ENCODE results near the gene CDH12. TPM values are rescaled to one million over a fixed set of nuclear protein-coding genes. Genes with fewer than 3 reads are reported as not detected.
"Not testable (repeated sequence)": the region's sequence is repeated elsewhere in the genome, so short reads cannot be mapped to it uniquely, and the experiment has no call there.

The CDH12 gene
- polyA plus RNA-seq, 3 donors = 6.0 to 6.2 (median 6.1) TPM

DNA sequence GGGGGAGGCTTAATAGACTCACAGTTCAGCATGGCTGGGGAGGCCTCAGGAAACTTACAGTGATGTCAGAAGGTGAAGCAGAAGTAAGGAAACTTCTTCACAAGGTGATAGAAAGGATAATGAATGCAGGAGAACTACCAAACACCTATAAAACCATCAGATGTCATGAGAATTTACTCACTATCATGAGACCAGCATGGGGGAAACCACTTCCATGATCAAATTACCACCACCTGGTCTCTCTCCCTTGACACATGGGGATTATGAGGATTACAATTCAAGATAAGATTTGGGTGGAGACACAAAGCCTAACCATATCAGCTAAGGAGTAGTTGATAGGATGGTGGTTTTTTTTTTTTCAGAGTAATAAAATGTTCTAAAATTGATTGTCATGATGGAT, 201.8 kb downstream of the CDH12 start:
- no peak for DNase-seq

DNA sequence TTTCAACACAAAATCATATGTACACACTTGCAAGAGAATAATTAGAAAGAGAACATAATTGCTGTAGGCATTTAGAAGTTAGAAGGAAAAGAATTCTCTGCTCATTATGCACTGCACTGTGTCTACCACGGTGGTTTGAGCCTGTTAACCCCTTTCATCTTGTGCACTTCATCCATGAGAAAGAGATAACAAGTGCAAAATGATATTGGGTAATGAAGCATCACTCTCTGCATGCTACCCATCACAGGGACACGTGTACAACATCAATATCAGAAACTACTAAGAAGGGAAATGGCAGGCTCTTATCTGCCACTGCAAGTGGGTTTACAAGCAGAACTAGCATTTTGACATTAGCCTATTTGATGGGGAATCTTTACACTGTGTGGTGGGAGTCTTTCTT, 202.6 kb downstream of the CDH12 start:
- no peak for DNase-seq

DNA sequence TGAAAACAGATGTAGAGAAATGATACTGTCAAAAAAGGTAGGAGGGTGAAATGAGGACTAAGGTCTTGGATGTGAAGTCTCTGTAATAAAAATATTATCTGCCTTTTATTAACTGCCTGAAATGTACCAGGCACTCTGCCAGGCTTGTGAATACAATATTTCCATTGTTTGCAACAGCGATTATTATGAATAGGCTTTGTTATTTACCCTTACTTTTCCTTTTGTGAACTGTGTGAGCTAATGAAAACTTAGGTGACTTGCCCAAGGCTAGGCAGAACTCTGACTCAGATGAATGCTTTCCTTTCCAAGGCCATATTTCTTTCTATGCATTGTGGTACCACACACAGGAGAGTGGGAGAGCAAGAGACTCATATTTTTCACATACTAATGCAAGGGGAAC, 204.1 kb downstream of the CDH12 start:
- peak; percentile 21 for DNase-seq

DNA sequence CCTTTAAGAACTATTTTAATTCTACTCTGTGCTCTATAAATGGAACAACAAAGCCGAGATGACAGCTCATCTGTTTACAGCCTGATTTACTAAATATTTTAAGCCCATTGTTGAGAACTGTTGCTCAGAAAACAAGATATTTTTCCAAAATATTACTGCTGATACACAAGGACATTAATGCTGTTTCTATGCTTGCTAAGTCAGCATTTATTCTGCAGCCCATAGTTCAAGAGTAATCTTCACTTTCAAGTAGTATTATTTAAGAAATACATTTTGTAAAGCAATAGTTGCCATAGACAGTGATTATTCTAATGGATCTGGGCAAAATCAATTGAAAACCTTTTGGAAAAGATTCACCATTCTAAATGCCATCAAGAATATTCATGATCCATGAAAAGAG, 208.3 kb downstream of the CDH12 start:
- DNase-seq = no peak

DNA sequence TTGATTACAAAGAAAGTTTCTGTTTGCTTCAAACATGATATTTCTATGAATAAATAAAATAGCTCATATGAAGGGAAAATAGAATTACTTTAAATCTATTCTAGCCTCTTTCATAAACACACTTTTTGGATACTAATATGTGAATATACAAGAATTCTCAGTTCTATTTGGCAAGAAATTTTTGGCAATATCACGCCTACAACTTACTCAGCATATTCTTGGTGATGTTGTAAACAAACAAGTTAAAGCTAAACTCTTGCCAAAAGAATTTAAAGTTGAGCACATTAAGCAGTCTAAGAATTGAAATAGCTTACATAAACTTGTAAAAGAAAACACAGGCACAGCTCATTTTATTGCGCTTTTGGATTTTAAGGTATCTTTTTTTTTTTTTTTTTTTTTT, 209.8 kb downstream of the CDH12 start:
- no peak for DNase-seq

- no peak for DNase-seq
These were observed 221.5 kb downstream of the CDH12 start for GRCh38 chr5:22631683-22632082.

GRCh38 chr5:22627029-22627428, 226.1 kb downstream of the CDH12 start:
- no peak for DNase-seq

- no peak for DNase-seq
These were observed 227.7 kb downstream of the CDH12 start for GRCh38 chr5:22625451-22625850.

DNA sequence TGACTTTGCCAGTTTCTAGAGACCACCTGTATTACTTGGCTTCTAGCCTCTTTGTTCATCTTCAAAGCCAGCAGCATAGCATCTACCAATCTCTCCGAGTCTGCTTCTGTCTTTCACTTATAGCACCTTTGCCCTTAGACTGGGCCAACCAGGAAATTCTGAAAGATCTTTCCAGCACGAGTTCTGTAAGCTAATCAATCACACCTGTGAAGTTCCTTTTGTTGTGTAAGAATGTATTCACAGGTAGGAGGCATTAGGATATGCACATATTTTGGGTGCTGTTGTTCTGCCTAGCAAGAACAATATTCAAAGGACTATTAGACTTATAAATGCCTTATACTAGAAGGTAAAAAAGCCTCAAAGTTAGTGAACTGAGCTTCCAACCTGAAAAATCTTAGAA, 232.1 kb downstream of the CDH12 start:
- DNase-seq = no peak

- DNase-seq = no peak
These were observed 237.2 kb downstream of the CDH12 start for GRCh38 chr5:22615964-22616363.

- DNase-seq = peak; percentile 24
These were observed 238.6 kb downstream of the CDH12 start for GRCh38 chr5:22614486-22615094.

DNA sequence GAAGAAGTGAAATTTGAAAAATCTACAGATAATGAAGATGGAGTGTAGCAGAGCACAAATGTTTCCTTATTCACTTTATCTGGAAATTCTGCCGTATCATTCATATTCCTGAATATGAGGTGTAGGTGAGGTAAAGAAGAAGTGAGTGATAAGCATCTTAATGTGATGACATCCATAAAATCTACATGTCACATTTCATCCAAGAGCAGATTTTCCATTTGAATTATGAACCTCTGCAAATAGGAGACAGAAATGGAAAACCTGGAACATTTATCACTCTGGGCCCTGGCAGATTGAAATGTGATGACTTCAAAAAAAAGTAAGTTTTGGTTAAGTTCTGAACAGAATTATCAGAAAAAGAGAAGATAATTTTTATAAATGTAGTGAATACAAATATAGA, 240.2 kb downstream of the CDH12 start:
- no peak for DNase-seq

- no peak for DNase-seq
These were observed 241.8 kb downstream of the CDH12 start for GRCh38 chr5:22611327-22611726.

DNA sequence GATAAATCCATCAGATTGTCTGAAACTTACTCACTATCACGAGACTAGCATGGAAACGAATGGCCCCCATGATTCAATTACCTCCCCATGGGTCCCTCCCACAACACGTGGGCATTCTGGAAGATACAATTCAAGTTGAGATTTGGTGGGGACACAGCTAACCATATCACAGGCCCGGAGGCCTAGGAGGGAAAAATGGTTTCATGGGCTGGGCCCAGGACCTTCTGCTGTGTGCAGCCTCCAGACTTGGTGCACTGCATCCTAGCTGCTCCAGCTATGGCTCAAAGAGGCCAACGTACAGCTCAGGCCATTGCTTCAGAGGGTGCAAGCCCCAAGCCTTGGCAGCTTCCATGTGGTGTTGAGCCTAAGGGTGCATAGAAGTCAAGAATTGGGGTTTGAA, 245.6 kb downstream of the CDH12 start:
- DNase-seq = not testable (repeated sequence)

- DNase-seq = no peak
These were observed 247.7 kb downstream of the CDH12 start for GRCh38 chr5:22605473-22605872.

DNA sequence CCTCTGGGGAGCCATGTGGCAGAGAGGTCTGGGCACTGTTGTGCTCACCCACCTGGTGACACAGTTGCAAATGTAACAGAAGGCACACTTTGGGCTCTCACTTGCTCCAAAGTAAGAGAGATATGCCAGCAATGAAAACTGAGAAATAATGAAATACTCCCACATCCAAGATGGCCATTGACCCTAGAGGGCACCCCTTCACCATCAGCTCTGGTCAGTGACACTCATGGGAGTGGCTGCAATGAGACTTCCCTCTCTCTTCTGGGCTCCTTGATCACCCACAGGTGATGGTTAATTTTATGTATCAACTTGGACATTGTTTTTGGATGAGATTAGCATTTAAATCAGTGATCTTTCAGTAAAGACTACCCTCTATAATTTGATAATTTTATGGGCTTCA, 248.4 kb downstream of the CDH12 start:
- no peak for DNase-seq

GRCh38 chr5:22598796-22599195, 254.3 kb downstream of the CDH12 start:
- no peak for DNase-seq

DNA sequence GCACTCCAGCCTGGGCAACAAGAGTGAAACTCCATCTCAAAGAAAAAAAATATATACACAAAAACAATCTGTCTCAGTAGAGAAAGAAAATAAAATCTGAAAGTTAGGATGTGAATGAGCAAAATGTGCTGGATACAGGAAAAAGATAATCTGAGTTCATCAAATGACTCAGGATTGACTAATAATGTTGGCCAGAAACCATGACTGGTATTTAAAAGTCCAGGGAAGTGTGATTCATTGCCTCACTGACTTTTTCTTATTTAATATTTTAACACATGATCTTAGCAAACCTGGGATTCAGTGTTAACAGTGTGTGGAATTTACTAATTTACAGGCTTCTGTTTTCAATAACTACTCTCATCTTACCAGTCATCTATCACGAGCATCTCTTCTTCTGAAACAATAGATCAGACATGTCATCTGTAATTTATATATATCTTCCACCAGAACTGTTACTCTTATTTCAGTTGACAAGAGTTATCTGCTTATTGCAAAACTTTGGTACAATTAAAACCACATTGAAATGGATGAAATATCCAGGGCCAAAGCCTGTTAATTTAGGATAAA, 256.7 kb downstream of the CDH12 start:
- DNase-seq = no peak

DNA sequence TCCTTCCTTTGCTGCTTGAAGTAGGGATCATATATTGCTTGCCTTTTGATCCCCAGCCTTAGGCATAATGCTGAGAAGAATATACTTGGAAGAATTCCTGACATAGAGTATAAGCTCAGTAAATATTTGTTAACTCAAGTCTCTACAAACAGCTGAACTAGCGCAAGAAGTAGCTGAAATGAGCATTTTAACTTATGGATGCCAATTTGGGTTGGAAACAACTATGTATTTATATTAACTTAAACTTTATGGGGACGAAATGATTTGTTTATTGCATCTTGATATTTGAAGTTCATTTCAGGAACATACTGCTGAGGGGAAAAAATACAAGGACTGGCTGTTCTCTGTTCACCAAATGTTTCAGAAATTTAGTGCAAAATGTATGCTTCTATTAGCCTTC, 258.7 kb downstream of the CDH12 start:
- DNase-seq = no peak

GRCh38 chr5:22593592-22593991, 259.6 kb downstream of the CDH12 start:
- no peak for DNase-seq

DNA sequence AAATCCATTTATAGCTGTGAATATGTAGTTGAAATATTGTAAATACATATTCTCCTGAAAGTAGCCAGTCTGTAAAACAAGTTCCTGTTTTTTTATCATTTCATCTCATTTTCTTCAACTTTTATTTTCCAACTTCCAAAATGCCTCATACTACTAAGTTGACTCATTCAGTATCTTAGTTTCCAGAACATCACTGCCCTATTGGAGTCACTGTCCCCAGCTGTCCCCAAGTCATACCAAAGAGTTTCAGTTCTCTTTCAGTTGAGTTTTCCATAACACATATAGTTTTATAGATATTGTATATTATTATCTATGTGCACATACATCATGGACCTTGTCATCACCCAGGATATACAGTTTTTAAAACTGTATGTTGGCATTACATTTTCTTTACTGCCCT, 261.7 kb downstream of the CDH12 start:
- no peak for DNase-seq

DNA sequence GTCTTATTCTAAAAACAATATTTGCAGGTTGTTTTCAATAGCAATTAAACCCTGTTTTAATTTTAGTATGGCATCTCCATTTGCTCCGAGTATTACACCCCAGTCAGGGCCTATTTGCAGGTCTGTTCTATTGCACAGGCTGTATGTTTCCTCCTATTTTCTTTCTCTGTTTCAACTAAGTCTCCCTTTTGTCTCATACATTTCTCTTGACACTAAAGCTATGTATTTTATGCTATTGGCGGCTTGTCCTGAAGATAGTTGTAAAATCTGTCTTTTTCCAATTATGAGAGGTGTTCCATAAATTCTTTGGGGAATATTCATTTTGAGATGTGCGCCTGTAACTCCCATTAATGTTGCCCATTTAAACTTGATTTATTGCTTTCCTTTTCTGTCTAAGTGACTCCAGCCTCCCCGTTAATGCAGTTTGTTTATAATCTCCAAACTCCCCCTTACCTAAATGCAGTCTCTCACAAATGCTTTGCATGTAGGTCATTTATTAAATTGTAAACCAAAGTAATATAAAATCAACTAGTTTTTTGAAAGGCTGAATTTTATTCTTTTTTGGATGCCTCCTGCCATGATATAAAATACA, 262.4 kb downstream of the CDH12 start:
- DNase-seq = no peak

GRCh38 chr5:22577711-22578110, 275.4 kb downstream of the CDH12 start:
- no peak for DNase-seq

DNA sequence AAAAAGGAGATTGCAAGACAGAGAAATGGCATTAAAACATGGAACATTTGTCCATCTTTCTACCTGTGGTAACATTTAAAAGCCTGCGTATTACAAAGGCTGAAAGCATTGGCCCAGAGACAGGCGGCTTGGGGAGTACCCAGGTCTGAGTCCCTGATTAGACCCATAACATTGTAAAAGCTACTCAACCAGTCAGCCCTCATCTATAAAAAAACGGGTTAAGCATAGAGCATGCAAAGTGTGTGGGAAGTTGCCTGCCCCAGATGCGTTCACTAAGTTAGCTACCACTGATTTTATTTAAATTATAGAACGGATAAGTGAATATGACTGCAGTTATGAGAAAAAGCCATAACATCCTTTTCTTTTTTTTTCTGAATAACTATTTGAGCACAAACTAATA, 276.1 kb downstream of the CDH12 start:
- DNase-seq = no peak
